Stimulated activated CD8-positive, alpha-beta memory T cell treated with anti-CD3 and anti-CD28 coated beads, Interleukin-12 subunit alpha, Interleukin-12 subunit beta, amount 100 ng/mL, for 24 hours (primary cell): ENCODE data around the gene ARL5A.
"Not testable (repeated sequence)": the region's sequence is repeated elsewhere in the genome, so short reads cannot be mapped to it uniquely, and the experiment has no call there.

Source experiments
- DNase-seq: peaks from one replicate; pipeline ENCODE4 v3.0.0-alpha.2; 2020; ENCODE audit errors: extremely low read depth

Gene ARL5A

DNA sequence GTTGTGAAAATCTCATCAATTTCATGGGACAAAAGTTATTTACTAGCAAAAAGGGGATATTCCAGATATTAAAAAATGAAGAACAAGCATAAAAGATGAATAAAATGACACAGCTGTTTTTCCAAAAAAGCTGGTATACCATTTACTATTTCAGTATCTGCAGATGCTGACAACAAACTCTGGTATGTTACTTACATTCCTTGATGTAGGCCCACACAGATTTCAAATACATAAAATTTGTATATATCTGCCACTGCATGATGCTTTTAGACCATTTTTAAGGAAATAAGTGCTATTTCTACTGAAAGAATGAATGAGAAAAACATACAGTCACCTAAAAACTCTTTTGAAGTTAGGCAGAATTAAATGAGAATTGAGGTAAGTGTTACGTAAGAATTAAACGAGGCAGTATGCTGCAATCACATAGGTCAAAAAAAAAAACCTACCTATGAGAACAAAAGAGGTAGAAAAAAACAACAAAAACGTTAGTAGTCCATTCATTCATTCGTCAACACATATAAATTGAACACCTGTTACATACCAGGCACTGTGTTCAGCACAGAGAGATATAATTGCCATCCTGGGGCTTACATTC, 32.5 kb downstream of the ARL5A start:
- DNase-seq = no peak

DNA sequence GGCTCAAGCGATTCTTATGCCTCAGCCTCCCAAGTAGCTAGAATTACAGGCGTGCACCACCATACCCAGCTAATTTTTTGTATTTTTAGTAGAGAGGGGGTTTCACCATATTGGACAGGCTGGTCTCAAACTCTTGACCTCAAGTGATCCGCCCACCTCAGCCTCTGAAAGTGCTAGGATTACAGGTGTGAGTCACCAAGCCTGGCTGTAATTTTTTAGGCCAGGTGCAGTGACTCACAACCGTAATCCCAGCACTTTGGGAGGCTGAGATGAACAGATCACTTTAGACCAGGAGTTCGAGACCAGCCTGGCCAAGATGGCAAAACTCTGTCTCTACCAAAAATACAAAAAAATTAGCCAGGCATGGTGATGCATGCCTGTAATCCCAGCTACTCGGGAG, 33.8 kb downstream of the ARL5A start:
- DNase-seq = not testable (repeated sequence)

GRCh38 chr2:151793123-151793522, 35.1 kb downstream of the ARL5A start:
- DNase-seq = no peak

GRCh38 chr2:151792589-151792988, 35.6 kb downstream of the ARL5A start:
- no peak for DNase-seq

DNA sequence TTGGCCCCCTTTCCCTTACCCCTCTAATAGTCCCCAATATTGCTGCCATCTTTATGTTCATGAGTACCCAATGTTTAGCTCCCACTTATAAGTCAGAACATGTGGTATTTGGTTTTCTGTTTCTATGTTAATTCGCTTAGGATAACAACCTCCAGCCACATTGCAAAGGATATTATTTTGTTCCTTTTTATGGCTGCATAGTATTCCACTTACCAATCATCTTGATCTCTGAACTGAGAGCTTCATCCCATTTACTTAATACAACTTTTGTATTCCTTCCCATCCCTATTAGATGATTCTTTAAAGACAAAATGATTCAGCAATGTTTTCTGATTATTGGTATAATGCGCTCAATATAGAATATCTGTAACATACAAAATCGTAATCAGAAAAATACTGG, 36.7 kb downstream of the ARL5A start:
- no peak for DNase-seq

DNA sequence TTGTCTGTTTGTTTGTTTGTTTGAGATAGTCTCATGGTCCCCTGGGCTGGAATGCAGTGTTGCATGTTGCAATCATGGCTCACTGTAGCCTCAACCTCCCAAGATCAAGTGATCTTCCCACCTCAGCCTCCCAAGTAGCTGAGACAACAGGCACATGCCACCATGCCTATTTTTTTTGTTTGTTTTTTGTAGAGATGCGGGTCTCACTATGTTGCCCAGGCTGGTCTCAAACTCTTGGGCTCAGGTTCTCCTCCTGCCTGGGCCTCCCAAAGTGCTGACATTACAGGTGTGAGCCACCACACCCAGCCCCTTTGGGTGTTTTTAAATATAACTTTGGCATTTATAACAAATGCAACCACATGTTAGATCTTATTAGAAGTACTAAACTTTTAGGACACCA, 37.5 kb downstream of the ARL5A start:
- DNase-seq = no peak

- no peak for DNase-seq
These were observed 39.0 kb downstream of the ARL5A start for GRCh38 chr2:151789055-151789834.

DNA sequence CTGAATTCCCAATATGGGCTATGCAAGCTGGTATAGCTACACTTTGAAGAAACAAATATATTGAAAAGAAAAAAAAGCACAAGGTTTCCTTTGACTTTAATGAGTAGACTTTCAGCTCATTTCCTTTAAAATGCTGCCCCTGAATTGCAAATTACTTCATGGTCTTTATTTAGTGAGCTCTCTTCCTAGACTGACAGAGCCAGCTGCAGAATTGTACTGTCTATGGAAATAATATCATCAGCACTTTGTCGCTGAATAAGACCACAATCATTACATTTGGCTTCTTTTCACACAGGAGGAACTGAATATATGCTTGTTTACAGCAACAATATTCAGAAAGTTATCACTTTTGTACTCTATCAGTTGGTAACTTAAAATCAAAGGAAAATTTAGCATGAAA, 41.7 kb downstream of the ARL5A start:
- DNase-seq = no peak

DNA sequence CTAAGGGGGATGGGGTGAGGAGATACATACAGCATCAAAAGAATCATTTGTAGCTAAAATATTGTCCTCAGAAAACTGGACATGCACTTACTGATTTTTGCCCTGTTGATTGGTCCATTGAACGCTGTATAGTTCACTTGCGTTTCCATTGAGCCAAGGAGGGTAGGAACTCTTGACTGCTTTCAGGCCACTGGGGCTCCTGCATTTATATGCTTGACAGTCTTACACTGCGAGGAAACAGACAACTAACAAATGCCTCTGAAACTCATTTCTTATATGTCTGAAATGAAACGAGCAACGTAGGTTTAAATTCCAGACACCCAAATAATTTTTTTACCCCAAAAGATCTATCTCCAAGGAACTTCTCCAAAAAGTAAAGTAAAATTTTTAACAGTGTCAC, 42.1 kb downstream of the ARL5A start:
- DNase-seq = no peak

- no peak for DNase-seq
These were observed 45.1 kb downstream of the ARL5A start for GRCh38 chr2:151783133-151783520.

GRCh38 chr2:151782378-151783132, 45.7 kb downstream of the ARL5A start:
- DNase-seq = no peak

DNA sequence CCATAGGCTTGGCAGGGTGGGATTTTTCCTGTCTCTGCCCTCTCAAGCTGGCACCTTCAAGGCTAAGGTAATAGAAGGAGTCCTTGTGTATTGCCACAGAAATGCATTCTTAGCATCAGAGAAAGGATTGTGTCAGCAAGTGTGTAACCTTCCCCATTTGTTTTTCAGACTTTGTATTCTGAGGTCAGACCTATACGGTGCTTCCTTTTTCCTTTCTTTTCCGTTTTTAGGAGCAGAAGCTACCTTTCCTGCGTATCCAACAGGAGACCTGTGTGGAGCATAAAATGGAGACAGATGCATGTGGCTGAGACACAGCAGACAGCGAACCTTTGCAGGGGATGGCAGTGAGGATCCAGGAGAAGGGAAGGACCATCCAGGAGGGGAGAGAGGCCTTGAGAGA, 46.6 kb downstream of the ARL5A start:
- no peak for DNase-seq

DNA sequence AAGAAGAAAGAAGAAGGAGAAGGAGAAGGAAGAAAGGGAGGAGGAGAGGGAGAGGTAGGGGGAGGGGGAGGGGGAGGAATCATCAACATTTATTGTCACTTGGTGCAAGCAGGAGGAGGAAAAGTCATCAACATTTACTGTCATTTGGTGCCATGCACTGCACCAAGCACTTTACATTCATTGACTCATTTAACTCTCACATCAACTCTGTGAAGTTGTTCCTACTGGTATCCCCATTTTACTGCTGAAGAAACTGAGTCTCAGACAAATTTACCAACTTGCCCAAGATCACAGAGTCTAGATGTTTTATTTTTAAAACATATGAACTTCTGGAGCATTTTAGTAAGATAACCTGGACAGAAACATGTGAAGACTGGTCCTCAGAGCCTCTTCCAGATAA, 47.3 kb downstream of the ARL5A start:
- DNase-seq = no peak

- no peak for DNase-seq
These were observed 50.3 kb downstream of the ARL5A start for GRCh38 chr2:151777935-151778334.

DNA sequence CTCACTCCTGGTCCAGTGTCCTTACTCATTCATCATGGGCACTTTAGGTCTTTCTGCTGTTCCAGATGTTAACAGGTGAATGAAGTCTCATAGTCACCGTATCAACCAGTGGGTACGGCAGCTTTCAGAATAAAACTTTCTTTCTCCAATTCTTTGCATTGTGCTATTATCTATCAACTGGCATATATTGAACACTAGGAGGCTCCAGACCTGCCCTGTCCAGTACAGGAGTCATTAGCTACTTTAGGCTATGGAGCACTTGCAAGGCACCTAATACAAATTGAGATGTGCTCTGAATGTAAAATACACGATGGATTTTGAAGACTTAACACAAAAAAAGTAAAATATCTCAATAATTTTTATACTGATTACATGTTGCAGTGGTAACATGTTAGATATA, 50.7 kb downstream of the ARL5A start:
- DNase-seq = no peak

GRCh38 chr2:151776367-151776766, 51.9 kb downstream of the ARL5A start:
- no peak for DNase-seq

GRCh38 chr2:151775057-151775740, 53.0 kb downstream of the ARL5A start:
- DNase-seq = no peak

GRCh38 chr2:151774506-151774905, 53.7 kb downstream of the ARL5A start:
- no peak for DNase-seq

DNA sequence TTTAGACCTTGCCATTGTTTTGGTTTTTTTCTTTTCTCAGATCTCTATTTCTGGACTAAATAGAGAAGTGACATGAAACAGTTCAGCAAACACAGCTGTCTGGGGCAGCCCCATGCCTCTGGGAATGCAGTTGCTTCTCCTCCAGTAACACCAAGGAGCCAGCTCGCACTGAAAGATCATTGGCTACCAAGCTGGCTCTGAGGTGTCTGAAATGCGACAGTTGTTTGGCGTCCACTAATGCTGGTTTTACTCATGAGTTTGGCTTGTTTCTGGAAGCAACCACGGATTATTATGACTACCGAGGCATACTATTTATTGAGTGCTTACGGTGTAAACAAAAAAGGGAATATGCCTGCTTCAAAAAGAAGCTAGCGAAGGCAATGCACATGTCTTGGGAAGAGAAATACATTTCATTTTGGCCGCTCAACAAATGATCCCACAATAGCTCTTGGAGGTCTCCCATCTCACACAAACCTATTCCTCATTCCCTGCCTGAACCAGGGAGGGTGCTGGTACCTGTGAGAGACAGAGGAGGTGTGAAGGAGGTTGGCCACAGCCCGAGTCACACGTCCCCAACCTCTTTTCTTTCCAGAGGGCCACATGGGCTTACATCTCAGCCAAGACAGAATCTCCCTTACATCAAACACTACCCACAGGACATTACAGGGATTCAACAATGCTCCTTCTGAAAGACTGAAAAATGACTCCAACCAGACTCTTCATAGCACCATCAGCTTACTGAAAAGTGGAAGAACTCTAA, 56.4 kb downstream of the ARL5A start:
- DNase-seq = no peak

GRCh38 chr2:151770995-151771394, 57.2 kb downstream of the ARL5A start:
- DNase-seq = no peak

- no peak for DNase-seq
These were observed 58.6 kb downstream of the ARL5A start for GRCh38 chr2:151769606-151770005.

- no peak for DNase-seq
These were observed 60.7 kb downstream of the ARL5A start for GRCh38 chr2:151767536-151767935.
